Femur (tissue), 1 donor: Measurements from ENCODE around the gene MCU.
"Not testable (repeated sequence)": the region's sequence is repeated elsewhere in the genome, so short reads cannot be mapped to it uniquely, and the experiment has no call there.

Source experiments
- DNase-seq: peaks from one replicate; pipeline ENCODE4 v3.0.0-alpha.2; 2017

Gene MCU

GRCh38 chr10:72851509-72851908 lies 159.6 kb downstream of the MCU start:
- no peak for DNase-seq

DNA sequence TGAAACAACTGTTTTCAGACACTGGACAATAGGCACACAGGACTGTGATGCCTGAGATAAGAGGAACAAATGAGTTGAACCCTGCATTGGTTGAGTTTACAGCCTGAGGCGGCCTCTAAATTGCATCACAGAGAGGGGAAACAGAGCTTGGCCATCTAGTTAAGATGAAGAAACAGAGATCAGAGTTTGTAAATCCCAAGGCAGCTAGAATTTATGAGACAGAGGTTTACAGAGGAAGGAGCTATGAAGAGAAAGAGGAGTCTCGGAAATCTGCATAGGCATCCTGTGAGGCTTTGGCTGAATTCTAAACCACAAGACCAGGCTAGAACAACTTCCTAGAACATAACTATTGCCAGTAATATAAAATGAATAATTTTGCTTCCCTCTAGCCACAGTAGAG lies 160.6 kb downstream of the MCU start:
- DNase-seq: no peak

DNA sequence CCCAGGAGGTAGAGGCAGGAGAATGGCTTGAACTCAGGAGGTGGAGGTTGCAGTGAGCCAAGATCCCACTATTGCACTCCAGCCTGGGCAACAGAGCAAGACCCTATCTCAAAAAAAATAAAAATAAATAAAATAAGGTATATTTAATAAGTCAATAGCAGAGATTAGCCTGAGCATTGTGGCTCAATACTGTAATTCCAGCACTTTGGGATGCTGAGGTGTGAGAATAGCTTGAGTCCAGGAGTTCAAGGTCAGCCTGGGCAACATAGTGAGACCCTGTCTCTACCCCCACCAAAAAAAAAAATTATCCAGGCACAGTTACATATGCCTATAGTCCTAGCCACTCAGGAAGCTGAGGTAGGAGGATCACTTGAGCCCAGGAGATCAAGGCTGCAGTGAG lies 163.2 kb downstream of the MCU start:
- DNase-seq: no peak

GRCh38 chr10:72855790-72856189 lies 163.8 kb downstream of the MCU start:
- DNase-seq: no peak

- no peak for DNase-seq
These were observed 166.1 kb downstream of the MCU start for GRCh38 chr10:72858067-72858466.

DNA sequence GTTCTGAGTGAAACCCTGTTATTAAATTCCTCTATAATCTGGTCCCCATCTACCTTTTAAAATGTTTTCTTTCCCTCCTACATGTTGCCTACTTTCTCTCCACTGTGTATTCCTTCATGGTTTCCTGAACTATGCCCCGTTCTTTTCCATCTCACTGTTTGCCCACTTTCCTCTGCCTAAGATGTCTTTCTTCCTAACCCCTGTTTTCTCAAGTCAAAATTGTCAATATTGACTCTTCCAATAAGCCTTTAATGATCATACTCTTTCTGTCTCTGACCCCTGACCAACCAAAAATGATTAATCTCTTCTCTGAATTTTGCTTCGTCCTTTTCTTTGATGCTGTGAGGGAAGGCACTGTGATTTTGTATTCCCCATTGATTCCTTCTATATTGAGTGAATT lies 171.0 kb downstream of the MCU start:
- DNase-seq: no peak

GRCh38 chr10:72875250-72876055 lies 183.5 kb downstream of the MCU start:
- DNase-seq: no peak

GRCh38 chr10:72879245-72879644 lies 187.3 kb downstream of the MCU start:
- no peak for DNase-seq

- no peak for DNase-seq
These were observed 189.3 kb downstream of the MCU start for GRCh38 chr10:72881291-72881690.

- no peak for DNase-seq
These were observed 191.9 kb downstream of the MCU start for GRCh38 chr10:72883861-72884260.

GRCh38 chr10:72885953-72886352 lies 194.0 kb downstream of the MCU start:
- no peak for DNase-seq

DNA sequence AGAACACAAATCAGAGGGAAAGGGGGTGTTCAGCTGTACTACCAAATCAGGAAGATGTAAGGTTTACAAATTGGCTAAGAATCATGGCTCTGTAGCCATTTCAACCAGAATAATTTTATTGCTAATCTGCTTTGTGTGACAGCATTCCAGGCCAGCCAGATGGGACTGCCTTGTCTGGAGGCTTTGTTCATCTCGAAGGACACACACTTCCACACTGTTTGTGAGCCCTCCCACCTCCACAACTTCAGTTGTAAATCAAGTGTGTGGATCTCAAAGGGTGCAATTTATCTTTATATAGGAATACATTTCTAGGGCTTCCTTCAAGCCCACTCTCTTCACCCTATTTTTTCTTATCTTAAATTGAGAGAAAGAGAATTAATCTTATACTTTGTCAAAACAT lies 194.7 kb downstream of the MCU start:
- DNase-seq: no peak

DNA sequence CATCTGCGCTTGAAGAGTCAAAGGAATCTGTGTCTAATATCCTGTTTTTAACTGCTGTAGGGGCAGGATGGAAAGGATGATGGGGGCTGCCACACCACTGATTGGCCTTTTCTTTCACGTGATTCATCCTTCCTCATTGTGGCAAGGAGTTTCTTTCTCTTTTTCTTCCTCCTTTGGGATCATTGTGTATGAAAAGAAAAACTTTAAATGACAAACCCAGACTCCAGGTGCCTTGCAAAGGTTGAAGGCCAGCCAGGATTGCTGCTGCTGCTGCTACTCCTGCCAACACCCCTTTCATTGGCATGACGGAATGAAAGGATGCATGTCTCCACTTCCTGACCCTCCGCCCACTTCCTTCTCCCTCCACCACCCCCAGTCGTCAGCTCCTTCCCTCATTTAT lies 195.1 kb downstream of the MCU start:
- DNase-seq: peak; percentile 51

DNA sequence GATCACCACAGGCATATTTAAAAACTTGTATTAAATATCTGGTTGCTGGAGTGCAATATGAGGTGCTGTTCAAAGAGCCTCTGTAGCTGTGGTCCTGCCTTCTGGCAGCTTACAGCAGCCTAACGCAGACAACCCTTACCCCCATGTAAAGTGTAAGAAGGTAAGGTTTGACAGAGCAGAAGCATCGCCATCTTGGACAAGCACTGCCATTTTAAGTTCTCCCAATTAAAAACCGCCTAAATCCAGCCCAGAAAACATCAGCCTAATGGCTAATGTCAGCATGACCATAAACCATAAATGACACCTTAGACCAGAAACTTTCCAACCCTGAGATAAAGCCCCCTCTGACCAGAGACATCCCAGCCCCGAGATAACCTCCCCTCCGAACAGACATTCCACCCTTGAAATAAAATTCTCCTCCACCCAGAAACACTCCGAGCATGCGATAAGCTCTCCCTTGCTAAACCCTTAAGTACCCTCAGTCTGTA lies 196.3 kb downstream of the MCU start:
- DNase-seq: no peak

GRCh38 chr10:72889391-72889831 lies 197.5 kb downstream of the MCU start:
- DNase-seq: peak; percentile 30

- DNase-seq: no peak
These were observed 198.1 kb downstream of the MCU start for GRCh38 chr10:72890086-72890485.

DNA sequence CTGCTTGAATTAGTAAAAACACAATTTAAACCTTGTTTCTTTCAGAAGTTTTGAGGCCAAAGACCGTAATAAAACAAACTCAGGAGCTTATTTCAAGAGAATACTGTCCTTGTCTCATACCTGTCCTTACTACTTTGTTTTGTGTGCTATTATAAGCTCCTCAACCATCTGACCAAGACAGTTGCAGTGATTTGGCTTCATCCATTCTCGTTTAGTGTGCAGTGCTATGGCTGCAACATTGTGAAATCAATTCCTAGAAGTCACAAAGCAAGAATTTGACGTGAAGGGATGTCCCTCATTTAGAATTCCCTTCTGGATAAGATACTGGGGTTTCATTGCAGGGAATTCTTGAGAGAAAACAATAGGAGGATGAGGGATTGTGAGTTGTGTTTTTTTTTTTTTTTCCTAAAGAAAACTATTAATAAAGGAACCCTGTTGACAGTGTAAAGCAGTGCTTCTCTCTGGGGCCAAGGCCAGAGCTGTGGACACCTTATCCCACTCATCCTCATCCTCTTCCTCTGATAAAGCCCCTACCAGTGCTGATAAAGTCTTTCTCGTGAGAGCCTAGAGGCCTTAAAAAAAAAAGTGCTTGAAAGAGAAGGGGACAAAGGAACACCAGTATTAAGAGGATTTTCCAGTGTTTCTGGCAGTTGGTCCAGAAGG lies 201.3 kb downstream of the MCU start, which contains the start of gene OIT3:
OIT3 (plus strand) TSS at position 604 of the 663 bp plus-strand sequence. CDS start 60 bp downstream, outside the sequence.
- DNase-seq: no peak

- DNase-seq: no peak
These were observed 203.4 kb downstream of the MCU start for GRCh38 chr10:72895236-72895850.

DNA sequence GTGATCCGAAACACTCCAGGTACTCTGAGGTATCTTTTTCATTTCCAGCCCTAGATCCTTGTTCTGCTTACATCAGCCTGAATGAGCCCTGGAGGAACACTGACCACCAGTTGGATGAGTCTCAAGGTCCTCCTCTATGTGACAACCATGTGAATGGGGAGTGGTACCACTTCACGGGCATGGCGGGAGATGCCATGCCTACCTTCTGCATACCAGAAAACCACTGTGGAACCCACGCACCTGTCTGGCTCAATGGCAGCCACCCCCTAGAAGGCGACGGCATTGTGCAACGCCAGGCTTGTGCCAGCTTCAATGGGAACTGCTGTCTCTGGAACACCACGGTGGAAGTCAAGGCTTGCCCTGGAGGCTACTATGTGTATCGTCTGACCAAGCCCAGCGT lies 206.7 kb downstream of the MCU start:
- no peak for DNase-seq

DNA sequence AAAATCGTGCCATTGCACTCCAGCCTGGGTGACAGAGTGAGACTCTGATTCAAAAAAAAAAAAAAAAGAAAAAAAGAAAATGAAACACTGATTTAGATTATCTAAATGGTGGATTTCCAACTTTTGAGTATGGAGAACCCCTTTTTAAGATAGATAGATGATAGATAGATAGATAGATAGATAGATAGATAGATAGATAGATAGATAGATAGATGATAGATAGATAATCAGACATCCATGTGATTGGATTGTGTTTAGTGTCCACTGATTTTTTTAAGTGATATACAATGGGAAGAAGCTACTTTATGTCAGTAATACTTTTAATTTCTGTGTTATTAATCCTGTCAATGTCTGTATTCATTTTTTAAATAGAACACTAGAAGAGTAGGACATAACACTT lies 207.6 kb downstream of the MCU start:
- DNase-seq: no peak

- not testable (repeated sequence) for DNase-seq
These were observed 212.1 kb downstream of the MCU start for GRCh38 chr10:72903941-72904446.

DNA sequence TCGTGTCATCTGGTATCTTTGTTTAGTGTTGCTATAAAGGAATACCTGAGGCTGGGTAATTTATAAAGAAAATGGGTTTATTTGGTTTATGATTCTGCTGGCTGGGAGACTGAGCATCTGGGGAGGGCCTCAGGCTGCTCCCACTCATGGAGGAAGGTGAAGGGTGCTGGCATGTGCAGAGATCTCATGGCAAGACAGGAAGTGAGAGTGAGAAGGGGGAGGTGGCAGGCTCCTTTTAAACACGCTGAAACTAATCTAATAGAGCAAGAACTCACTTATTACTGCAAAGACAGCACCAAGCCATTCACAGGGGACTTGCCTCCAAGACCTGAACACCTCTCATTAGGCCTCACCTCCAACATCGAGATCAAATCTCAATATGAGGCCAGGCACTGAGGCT lies 212.9 kb downstream of the MCU start:
- no peak for DNase-seq

DNA sequence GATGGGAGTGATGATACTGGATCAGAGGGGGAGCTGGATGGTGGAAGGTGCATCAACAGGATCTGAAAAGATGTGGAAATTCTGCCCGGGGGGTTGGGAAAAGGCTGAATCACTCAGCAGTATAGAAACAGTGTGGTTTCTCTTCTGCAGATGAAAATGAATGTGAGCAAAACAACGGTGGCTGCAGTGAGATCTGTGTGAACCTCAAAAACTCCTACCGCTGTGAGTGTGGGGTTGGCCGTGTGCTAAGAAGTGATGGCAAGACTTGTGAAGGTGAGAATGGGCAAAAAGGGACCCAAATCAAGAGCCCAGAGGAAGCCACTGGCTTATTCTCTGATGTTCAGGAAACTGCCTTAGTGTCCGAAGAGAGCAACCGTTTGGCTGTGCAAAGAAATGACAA lies 214.5 kb downstream of the MCU start:
- no peak for DNase-seq

GRCh38 chr10:72910705-72911104 lies 218.8 kb downstream of the MCU start:
- DNase-seq: no peak
